IPS-NIHi11 (cell line): Measurements from ENCODE around the gene TIGD3.

Experiments
- DNase-seq: peaks from one replicate; pipeline ENCODE4 v3.0.0; 2012; ENCODE audit warnings: mixed read lengths, low spot score

Gene TIGD3, protein sequence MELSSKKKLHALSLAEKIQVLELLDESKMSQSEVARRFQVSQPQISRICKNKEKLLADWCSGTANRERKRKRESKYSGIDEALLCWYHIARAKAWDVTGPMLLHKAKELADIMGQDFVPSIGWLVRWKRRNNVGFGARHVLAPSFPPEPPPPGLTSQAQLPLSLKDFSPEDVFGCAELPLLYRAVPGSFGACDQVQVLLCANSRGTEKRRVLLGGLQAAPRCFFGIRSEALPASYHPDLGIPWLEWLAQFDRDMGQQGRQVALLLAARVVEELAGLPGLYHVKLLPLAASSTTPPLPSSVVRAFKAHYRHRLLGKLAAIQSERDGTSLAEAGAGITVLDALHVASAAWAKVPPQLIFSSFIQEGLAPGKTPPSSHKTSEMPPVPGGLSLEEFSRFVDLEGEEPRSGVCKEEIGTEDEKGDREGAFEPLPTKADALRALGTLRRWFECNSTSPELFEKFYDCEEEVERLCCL

DNA sequence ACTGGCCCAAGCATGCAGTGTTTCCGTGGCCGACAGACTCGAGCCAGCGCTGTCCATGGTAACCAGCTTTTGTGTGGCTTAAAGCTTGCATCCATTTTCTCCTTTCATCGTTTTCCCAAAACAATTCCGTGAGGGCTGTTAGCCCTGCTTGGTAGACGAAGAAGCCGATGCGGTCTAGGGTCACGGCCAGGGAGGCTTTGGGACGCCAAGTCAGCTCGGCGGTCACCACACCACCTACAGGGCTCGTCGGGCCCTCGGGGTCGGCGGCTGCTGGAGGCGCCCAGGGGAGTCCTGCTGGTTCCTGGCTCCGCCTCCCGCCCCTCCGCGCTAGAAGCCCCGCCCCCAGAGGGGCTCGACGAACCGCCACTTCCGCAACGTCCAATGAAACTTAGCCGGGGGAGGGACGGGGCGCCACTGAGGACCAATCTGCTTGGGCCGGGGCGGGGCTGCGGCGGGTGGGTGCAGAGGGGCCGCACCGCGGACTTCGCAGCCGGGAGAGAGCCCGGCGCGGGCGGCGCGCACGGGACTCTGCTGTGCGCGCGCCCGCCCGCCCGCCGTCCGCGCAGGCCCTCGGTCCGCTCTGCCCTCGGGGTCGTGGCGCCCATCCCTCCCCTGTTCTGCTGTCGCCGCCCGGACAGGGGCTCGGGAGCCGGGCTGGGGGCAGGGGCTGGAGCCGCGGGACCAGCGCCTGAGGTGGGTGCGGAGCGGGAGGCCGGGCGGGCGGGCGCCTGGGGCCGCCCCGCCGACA is at the start of gene TIGD3:
TSS of gene TIGD3 (plus strand) at position 487 of the 748 bp plus-strand sequence. CDS start 1,058 bp downstream, outside the sequence.
- peak; percentile 99 for DNase-seq

DNA sequence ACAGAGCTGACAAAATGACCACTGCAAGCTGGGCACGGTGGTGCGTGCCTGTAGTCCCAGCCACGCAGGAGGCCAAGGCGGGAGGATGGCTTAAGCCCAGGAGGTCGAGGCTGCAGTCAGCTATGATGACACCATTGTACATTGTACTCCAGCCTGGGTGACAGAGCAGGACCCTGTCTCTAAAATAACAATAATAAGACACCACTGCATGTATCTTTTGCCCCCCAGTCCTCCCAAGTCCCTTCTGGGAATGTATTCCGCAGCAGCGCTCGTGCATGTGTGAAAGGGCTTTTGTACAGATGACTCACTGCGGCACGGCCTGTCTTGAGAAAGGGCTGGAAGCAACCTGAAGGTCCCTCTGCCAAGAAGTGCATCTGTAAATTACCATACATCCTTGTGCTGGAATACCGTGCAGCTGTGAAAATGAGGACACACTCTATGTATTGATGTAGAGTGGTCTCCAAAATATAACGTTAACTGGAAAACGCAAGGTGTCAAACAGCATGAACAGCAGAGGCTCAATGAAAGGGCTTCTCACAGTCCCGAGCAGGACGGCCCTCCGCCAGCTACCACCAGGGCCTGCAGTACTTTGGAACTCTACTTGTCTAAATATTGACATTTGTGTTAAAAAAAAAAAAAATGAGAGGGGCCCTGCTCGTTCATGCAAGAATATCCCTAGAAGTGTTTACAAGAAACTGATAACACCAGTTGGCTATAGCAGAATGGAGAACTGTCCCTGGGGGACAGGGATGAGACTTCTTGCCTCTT is 48.9 kb upstream of the TIGD3 start:
- no peak for DNase-seq

DNA sequence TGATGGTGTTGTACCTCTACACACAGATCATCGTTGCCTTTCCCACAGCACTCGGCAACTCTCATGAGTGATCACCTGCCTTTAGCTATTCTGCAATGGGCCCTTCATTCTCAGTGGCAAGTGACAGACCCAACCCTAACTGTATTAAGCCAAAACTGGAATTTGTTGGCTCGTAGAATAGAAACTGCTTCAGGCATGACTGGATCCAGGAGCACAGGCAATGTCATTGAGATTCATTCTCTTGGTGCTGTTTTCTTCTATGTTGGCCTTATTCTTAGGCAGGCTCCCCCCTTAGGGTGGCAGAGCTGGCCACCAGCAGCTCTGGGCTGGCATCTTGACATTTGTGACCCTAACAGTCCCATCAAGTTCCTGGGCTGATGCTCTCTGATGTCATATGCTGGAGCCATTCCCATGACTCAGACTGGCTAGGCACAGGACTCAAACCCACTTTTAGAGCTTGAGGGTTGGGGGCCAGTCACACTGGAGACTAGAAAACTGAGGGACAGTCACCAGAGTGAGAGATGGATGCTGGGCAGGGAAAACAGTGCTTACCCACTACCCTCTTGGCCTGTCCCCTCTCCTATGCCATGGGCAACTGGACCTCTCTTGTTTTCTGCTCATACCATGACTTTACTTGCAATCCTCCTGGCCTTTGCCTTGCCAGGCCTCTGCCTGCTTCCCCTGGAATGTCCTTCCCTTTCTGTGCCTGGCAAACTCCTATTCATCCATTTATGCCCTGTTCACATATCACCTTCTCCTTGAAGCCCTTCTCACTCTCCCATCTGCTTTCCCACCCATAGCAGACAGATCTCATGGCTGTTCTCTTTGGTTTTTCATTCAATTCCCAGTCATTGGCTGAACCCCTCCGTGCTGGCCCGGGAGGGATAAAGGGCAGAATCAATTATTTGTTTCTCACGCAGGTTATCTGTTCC is 47.0 kb upstream of the TIGD3 start:
- DNase-seq: no peak

DNA sequence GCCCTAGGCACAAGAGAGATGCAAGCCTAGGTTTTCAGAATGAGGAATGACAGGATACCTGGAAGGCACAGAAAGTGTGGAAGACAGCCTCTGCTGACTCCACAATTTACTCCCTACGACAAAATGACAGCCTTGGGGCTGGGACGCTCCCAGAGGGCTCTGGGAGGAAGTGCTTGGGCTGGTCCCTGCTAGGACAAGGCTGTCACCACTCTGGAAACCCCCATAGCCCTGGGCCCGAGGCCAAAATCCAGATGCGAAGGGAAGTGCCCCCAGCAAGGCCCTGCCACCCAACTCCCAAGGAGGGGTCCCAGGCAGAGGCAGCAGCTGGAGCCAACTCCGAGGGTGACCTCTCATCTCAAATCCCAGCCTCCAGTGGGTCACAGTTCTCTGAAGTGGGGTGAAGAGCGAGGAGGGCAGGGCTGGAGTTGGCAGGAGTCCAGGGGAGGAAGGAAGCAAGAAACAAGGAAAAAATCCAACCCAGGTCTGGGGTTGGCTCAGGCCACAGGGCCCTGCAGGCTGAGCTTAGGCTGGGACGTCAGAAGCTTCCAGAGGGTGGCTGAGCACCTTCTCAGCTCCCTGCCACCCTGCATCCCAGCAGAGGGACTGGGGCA is 46.2 kb upstream of the TIGD3 start:
- no peak for DNase-seq

DNA sequence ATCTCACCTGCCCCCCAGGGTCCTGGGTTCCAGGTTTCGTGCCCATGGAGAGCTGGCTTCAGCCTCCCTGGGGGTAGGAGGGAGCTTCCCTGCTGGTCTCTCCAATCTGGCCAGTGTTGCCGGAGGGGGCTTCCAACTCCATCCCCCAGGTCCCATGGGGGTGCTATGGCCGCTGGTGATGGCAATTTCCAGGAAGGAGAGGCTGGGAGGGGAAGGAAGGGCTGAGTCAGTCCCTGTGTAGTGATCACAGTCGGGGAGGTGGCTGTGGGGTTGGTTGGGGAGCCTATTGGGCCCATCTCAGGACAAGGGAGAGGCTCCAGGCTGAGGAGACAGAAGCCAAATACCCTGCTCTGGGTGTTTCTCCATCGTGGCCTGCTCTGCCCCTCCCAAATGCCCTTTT is 45.5 kb upstream of the TIGD3 start:
- no peak for DNase-seq

DNA sequence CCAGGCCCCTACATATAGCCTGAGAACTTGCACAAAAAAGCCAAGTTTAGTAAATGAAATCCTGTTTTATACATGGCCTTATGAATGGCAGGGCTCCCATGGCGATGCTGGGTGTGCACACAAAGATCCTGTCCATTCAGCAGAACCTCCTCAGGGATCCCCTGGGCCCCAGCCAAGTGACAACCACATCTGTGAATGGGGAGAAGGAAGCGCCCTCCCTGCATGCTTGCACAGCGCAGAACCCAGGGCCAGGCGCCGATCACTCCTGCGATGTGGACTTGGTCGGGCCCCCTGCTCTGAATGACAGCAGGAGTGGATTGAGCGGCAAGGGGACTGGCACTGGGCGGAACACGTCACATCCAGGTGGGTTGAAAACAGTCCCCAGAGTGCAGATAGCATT is 44.3 kb upstream of the TIGD3 start:
- DNase-seq: no peak

DNA sequence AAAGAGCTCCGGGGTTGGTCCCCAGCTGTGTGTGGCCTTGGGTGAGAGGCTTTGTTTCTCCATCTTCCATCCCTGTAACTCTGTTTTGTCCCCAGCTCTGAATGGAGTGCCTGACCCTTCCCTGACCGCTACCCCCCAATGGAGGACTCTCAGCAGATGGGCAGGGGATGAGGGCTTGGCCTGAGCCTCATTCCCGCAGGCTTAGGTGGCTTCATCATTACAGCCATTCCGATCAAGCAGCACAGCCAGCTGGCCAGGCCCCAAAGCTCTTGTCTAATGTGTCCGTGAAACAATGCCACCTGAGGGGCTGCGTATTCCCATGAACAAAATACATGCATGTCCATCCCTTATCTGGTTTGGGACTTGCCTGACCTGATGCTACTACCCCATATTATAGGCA is 43.8 kb upstream of the TIGD3 start:
- DNase-seq: no peak

DNA sequence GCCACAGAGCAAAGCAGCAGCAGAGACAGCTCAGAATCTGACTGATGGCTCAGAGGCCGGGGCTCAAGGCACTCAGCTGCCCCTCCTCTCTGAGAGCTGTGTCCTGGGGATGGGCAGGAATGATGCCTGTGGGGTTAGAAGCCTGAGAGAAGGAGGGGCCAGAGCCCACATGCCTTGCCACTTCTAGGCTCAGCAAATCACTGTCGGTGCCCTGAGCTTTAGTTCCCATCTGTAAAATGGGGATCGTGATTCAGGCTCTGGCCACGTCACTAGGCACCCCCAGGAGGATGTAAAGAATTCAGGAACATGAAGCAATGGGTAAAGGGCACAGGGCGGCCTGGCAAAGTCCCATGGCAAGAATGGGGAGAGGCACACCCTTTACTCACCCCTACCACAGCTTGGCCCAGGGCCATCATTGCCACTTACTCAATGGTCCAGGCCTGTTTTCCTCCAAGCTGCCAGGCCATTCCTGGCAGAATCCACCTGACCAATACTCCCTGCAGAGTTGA is 43.3 kb upstream of the TIGD3 start:
- no peak for DNase-seq

DNA sequence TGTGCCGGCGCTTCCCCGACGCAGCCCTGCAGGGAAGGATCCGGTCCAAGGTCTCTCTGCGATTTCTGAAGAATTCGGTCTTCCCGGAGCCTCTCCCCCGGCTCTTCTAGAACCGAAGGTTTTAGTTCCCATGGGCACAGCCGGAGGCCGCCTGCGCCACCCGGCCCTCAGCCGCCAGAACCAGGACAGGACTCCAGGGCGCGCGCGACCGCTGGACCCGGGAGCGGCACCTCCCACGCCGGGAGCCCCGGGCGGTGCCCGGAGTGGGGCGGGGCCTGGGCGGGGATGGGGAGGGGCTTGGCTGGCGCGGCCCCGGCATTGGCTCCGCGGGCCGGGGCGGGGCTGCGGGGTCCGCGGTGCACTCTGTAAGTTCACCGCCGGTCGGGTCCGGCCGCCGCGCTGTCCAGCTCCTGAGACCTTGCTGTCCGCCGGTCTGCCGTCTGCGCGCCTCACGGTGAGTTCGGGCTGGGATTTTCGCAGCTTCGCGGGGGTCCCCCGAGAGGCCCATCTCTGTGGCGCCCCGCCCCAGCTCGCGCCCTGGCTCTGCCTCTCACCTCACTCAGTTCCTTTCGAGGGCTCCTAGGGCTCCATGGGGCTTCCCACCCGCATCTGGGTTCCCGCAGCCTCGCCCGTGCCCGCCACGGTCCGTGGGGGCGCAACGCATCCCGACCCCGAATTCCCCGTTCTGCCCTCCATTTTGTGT is 39.9 kb upstream of the TIGD3 start, which contains the start of gene CDC42EP2:
TSS of gene CDC42EP2 (plus strand) at position 366 of the 703 bp plus-strand sequence. CDS start 6,033 bp downstream, outside the sequence.
- DNase-seq: peak; percentile 95

DNA sequence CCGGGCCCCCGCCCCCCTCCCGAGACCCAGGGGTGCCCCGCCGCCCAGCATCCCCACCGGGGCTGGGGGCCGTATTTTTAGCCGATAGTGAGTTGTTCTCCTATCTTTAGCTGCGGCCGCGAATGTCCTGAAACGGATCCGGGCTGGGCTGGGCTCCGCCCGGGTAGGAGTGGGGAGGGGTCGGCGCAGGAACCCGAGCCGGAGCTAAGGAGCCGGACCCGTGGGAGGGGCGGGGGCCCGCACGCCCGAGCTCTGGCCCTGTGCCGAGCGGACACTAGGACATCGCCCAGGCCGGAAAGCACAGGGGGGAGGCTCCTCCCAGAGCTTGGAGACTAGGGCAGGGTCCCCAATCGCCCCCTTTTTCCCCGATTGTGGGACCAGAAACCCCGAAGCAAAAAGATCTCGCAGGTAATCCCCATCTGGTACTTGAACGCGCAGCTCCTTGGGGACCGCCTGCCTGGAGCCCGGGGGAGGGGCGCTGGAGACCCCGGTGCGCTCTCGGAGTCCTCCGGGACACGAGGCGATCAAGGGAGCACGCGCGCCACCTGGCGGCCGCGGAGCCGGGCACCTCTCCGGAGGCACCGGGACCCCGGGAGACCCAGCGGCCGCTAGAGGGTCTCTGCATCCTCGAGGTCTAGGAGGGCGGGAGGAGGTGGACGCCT is 39.2 kb upstream of the TIGD3 start:
- peak; percentile 89 for DNase-seq

DNA sequence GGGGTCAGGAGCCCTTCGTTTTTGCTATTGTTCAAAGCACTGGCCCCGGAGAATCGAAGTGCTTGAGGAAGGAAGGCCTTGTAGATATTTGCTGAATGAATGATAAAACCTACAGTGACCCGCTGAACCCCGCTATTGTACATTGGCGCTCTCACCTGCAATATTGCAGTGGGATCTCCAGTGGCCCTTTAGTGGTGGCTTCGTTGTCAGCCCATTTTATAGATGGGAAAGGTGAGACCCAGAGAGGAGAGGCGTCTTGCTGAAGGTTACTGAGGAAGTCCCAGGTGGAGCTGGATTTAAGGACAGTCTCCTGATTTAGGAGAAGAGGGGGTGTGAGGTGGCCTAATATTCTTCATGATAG is 38.7 kb upstream of the TIGD3 start:
- no peak for DNase-seq

DNA sequence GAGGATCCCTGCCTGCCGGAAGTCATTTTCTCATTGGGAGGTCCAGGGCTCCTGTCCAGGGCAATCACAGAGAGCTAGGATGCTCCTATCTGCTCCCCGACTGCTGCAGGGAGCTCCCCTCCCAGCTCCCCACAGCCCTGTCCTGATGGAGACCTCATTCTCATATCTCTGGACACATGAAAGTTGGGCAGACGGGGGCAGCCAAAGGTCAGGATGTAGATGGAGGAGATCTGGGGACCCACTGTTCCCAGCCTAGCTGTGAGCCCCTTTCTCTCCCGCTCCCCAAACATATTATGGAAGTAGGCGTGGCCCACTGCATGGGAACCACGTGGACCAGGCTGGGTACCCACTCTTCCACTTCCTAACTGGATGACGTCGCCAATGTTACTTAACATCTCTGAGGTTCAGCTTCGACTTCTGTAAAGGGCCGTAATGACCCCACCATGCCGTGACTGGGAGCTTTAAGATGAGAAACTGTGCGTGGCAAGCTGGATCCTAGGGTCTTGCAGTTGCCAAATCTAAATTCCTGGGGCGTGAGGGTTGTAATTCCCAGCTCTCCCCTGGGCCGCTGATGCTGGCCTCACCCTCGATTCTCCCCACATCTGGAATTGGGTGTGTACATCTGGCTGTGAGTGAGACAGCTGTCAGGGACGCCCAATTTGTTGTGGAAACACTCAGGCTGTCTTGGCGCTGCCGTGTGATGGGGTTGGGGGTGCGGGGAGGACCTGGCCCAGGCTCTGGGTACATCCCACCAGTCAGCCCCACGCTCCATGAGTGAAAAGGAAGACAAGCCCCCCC is 38.1 kb upstream of the TIGD3 start:
- DNase-seq: no peak

DNA sequence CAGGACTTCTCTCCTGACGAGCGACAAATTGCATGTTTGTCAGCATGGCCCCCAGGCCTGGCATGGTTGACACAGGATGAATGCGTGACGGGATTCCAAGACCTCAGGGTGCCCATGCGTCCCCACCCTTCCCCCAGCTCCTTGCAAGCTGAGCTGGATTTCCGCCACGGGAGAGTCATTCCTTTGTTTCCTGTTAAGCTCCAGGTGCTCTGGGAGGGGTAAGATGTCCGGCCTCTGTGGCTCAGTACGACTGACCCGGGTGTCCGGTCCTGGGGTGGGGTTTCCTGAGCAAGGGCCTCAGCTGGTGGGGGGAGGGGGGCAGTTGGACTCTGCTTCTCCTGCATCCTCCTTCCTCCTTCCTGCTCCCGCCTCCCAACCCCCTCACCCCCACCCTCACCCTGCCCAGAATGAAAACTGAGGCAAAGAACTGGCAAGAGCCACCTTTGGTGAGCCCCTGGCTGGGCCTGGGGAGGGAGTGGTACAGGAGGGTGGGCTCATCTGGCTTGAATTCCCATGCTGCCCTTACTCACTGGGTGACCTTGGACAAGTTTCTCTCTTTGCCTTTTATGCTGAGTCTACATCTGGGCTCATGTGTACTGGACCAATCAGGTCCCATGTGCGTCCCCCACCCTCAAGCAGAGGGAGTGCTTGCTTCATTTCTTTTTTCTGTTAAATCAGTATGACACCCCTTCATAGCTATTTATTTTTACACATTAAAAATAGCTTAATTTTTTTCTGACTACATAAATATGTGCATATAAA is 37.3 kb upstream of the TIGD3 start:
- peak; percentile 52 for DNase-seq

DNA sequence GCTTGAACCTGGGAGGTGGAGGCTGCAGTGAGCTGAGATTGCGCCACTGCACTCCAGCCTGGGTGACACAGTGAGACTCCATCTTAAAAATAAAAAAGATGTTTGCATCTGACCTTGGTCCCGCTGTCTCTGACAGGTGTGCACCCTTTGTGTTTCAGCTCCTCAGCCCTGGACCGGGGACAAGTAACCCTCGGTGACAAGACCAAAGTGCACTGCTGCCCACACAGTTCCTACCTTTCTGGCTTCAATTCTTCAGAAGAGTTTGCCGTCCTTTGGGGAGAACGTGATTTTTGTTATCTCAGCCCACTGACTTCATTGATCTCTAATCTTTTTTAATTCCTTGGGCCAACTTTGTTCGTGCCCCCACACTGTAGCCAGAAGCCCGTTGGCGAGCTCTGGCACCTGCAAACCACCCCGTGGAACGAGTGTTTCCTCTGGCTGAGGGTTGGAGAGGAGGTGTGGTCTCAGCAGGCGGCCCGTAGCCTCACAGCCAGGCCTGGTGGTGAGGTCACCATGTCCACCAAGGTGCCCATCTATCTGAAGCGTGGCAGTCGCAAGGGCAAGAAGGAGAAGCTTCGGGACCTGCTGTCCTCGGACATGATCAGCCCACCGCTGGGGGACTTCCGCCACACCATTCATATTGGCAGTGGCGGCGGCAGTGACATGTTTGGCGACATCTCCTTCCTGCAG is 34.0 kb upstream of the TIGD3 start:
- no peak for DNase-seq

DNA sequence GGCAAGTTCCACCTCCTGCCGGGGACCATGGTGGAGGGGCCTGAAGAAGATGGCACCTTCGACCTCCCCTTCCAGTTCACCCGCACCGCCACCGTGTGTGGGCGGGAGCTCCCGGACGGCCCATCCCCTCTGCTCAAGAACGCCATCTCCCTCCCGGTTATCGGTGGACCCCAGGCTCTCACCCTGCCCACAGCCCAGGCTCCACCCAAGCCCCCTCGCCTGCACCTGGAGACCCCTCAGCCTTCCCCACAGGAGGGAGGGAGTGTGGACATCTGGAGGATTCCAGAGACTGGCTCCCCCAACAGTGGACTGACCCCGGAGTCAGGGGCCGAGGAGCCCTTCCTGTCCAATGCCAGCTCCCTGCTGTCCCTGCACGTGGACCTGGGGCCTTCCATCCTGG is 33.5 kb upstream of the TIGD3 start:
- no peak for DNase-seq

DNA sequence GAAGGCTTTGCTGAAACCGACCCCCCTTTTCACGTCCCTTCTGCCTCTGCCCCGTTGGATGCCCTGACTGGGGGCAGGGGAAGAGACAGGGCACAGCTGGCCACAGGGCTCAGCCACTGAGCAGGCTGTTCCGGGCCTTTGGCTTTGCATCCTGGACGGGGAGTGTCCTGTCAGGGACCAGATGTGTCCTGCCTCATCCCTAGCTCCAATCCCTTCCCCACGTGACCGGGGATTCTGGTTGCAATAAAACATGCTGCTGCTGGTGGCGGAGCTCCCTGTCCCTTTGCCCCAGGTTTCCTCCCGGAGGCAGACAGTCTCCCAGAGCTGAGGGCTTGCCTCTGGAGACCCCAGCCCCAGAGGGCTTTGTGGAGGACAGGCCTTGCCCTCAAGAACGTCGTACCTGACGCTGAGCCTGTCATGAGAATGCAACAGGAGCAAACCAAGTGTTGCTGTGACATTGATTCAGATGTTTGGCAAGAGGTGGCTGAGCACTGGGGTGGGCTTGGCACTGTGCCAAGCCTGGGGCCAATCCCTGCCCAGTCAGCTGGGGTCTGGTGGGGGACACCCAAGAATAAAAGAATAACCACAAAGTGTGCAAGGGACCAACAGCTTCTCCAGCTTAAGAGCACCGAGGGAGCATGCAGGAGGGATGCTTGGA is 32.6 kb upstream of the TIGD3 start:
- no peak for DNase-seq

DNA sequence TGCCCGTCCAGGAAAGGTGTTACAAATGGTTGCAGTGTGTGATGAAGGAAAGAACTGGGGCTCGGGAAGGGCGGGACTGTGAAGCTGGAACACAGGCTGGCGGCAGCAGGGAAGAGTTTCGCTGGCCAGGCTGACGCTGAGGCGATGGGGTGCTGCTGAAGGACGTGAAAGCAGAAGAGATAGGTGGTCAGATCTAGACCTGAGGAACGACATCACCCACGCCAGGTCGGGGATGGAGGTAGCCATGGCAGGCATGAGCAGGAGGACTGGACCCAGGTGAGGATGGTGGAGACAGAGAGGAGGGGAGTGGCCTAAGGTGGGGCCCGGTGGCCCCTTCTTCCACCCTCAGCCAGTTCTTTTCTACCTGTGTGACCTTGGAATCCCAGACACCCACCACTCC is 30.7 kb upstream of the TIGD3 start:
- no peak for DNase-seq
